COLO829 (cell line): ENCODE results near the gene RBBP8NL.

Experiments used
- DNase-seq: peaks from one replicate; pipeline ENCODE4 v3.0.0; 2012; ENCODE audit warnings: low spot score

RBBP8NL gene

DNA sequence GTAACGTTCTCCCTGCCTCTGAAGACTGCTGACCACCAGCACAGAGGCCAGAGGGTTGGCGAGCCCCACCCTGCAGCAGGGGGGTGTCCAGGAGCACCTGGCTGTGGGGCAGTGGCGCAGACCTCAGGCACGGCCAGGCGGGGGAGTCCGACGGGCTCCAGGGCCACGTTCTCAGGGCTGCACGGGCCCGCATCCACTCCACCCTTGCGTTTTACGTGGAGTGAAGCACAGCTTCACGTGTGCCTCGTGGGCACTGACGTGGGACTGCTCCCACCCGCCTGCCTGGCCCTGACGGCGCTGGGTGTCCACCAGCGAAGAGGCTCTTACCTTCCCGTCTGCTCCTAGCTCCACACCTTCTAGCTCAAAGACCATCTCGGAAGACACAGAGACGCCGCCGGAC is 33.5 kb downstream of the RBBP8NL start:
- DNase-seq, result no peak

DNA sequence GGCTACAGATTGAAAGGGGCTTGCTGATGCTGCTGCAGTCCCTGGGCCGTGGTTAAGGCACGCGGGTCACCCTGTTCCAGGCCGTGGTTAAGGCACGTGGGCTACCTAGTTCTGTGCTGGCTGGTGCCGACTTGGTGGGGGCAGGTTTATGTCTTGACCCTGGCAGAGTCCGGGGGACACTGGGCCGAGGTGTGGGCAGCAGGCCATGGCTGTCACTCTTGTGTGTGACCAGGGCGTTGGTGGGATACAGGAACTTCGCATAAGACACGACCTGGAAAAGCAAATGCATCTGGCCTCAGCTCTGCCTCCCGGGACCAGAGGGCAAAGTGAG is 34.0 kb downstream of the RBBP8NL start:
- DNase-seq, result no peak

DNA sequence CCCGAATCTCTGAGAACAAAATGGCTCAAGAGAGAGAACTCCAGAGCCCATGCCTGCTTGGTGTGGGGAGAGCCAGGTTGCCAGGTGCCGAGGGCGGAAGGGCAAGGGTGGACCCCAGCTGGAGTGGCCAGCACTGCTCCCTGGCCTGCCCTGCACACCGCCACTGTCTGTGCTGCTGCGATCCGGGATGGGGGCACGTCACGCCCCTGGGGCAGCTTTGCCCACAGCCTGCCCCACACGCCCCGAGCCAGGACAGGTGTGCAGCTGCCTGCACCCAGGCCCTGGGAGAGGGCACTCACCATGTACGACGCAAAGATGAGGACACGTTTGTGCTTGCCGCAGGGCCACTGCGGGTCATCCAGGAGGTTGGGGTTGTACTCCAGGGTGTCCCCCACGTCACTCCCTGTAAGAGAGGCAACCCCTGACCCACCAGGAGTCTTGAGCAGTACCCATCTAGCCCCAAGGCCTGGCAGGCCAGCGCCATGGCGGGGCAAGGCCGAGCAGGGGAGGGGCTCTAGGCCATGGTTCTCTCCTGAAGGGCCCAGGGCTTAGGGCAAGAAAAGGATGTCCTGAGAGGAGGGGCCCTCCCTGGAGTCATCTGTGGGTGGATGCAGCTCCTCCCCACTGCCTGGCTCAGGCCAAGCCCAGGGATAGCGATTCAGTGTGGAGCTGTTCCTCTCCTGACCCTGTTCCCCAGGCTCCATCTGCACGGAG is 34.6 kb downstream of the RBBP8NL start:
- no peak for DNase-seq

DNA sequence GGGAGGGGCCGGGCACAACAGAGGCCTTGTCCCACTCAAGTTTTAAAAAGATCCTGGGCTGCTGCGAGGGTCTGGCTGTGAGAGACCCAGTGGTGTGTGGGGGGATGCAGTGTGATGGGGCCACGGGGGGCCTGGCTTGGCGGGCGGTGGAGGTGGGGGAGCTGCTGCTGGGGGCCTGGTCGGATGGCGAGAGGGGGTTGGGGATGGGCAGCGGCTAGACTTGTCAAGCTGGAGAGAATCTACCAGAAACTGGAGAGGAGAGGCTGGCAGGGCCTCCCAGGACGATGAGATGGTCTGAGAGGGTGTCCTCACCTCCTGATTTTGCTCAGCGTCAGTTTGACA is 35.3 kb downstream of the RBBP8NL start:
- DNase-seq, result no peak

DNA sequence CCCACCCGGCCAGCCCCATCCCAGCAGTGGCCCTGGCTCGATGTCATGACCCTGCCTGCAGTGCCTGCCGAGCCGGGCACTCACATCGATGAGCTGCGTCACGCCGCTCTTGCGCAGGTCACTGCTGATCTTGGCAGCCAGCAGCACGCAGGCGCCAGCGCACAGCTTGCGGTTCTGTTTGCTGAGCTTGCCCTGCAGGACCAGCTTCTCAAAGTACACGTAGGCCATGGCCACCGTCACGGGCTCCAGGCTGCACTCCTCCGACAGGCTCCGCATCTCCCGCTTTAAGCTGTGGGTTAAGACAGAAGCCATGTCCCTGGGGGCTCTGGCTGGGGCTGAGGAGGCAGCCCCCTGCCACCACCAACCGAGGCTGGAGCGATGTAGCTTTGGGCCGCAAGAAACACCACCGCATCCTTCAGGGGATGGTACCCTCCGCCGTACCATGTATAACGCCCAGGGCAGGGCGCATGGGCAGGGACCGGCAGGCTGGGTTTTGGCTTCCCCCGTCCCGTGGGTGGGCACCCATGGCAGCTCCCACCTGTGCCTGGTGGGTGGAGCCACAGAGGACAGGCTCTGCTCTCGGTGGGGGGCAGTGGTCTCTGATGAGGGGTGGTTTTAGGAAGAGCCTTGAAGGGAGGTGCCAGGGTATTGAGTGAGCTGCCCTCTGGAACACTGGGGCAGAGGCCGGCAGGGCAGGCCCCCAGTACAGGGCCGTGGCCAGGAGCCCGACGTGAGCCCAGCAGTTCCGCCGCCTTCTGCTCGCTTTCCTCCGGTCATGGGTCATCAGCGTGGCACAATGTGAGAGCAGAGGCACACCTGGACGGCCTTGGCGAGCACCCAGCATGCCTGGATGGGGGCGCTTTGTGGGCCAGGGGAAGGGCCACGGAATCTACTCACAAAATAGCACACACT is 35.9 kb downstream of the RBBP8NL start:
- no peak for DNase-seq

DNA sequence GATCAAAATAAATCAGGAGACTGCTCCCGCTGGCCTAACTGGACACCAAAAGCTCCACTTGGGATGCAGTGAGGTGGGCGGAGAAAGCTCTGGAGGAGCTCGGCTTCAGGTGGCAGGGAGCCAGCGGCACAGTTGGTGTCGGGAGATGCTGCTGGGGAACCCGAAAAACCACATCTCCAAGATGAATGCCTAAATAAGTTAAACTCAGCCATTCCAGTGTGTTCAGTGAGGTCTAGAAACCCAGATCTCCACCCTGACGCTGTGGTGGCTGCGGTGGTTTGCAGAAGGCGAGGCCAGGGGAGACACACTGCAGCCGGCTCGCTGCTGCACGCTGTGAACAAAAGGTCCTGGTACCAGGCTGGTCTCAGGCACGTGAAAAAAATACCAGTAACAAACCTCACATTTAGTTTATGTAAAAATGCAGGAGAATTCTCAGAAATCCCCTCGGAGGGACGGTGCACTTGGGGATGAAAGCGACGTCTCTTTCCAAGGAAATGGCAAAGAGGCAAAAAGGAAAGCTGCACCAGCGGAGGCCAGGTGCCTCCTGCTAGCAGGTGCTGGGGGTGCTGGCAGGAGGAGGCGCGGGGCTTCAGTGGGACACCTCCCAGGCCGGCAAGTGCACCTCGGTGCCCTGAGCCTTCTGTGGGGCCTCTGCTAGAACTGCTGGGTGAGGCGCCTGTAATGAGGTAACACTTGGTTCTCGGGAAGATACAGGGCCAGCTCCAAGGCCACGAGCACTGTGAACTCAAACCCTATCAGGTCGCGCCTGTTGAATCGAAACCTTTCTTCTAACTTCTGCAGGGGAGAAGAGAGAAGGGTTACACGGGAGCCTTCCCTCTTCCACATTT is 36.8 kb downstream of the RBBP8NL start:
- no peak for DNase-seq

DNA sequence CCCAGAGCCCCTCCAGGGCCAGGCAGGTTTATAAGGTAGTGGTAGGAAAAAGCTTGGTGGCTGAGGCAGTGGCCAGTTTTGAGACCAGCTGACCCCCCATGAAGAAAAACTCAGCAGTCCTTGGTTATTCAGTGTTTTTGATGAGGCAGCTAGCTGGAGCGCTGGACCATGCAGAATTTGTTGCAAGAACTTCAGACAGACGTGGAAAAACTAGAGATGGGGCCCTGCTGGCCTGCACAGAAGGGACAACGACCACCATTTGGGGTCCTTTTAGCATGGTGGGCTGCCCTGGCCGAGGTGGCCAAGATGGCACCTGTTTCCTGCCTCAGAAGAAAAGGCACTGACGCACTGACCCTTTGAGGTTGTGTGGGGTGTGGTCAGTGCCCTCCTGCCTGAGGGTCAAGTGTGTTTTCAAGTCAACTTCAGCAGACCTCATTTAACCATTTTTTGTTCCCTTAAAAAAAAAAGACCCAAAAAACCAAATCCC is 37.7 kb downstream of the RBBP8NL start:
- DNase-seq, result no peak

DNA sequence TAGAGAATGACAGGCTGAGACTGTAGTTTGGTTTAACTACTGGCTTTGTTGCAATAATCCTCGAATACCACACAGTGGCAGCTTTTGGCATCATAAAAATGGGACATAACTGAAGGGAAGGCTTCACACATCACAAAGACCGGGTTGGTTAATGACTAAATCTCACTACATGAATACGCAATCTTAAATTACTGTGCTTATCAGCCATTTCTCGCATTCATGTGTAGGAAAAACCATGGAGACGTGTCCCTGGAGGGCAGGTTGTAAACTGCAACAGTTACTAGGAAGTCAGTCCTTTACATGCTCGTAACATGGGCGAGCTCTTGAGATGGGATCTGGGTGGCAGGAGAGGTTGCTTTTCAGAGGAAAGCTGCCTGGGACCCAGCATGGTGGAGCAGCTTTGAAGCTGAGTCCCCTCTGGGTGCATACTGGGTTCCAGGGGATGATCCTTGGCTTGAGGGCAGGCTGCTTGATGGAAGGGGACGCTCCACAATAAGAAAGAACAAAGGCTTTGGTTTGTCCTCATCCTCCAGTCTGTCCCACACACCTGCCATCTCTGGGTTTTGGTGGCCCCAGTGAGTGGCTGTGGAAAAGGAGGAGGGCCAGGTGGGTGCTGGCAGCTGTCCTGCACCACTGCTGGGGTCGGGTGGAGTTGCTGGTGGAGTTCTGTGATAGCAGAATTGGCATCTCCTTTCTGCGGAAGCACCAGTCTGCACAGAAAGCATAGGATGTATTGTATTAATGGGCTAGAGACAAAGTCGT is 38.3 kb downstream of the RBBP8NL start:
- DNase-seq, result no peak

DNA sequence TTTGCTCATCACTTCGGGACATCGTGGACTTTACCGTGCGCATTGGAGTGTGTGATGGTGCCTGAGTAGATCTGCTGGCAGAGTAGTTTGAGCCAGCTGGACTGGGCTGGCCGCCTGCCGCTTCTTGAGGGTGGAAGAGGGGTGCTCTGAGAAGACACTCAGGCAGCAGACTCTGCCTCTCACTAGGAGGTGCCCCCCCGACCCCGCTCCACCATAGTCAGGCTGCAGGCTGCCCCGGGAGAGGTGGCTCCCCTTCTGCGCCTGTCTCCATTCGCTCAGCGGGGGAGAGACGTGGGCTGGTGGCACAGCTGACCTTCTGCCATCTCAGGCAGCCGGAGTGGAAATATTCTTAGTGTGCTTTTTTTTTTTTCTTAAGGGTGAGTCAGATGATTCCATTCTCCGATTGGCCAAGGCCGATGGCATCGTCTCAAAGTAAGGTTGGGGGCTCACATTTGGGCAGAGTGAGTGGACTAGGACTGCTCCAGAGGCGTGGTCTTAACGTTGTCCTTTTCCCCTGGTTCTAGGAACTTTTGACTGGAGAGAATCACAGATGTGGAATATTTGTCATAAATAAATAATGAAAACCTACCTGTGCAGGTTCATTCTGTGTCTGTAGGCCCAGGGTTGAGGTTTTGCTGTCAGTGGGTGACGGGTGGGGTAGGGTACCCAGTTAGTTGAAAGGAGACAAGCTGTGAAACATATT is 39.3 kb downstream of the RBBP8NL start:
- DNase-seq, result no peak

DNA sequence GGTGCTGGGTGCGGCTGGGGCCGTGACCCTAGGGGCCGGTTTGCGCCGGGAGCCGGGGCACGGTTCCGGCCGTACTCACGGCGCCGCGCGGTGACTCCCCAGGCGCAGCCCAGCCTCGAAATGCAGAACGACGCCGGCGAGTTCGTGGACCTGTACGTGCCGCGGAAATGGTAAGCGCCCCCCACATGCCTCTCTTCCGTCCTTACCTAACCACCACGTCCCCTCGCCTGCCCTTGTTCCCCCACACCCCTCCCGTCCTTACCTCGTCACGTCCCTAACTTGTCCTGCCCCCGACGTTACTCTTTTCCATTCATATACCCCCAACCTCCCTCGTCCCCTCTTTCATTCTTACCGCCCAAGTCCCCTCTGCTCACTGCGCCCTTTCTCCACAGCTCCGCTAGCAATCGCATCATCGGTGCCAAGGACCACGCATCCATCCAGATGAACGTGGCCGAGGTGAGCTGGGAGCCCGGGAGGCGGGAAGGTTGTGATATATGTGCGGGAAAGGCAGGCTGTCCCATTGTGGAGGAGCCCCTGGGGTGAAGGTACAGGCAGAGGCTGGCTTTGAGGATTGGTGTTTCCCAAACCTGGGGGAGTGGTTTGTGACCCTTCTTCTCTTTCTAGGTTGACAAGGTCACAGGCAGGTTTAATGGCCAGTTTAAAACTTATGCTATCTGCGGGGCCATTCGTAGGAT is 40.0 kb downstream of the RBBP8NL start:
- no peak for DNase-seq

DNA sequence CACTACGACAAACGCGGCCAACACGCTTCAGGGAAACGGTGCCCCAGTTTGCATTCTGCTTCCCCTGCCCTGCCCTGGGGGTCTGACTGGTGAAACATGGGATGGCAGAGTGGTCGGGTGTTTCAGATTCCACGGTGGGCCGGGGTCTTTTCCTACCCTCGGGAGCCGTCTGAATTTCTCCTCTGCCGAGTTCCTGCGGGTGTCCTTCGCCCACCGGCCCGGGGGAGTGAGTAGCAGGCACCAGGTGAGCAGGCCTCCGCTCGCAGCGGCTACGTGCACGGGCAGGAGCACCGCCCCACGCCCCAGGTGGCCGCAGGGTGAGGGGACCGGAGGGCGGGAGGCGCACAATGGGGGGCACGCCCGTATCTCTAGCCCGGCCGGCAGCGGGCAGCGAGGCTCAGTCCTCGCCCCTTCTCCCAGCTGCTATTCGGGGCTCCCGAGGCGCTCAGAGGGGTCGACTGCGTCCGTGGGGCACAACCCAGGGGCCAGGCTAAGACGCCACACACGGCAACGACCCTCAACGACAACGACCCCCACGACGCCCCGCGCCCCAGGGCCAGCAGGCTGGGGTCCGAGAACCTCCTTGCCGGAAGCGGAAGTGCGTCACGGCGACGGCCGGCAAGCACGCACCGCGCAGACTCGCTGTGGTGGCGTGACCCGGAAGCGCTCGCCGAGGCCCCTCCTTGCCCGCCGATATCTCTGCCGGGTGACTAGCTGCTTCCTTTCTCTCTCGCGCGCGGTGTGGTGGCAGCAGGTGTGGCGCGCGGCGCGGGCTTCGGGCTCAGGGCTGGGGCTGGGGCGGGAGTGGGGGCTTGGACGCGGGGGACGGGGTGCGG is 40.7 kb downstream of the RBBP8NL start, which contains the start of gene RPS21:
Gene RPS21 (plus strand): TSS at position 721 of the 836 bp plus-strand sequence. CDS start 236 bp downstream, outside the sequence.
- DNase-seq, result peak; percentile 88

DNA sequence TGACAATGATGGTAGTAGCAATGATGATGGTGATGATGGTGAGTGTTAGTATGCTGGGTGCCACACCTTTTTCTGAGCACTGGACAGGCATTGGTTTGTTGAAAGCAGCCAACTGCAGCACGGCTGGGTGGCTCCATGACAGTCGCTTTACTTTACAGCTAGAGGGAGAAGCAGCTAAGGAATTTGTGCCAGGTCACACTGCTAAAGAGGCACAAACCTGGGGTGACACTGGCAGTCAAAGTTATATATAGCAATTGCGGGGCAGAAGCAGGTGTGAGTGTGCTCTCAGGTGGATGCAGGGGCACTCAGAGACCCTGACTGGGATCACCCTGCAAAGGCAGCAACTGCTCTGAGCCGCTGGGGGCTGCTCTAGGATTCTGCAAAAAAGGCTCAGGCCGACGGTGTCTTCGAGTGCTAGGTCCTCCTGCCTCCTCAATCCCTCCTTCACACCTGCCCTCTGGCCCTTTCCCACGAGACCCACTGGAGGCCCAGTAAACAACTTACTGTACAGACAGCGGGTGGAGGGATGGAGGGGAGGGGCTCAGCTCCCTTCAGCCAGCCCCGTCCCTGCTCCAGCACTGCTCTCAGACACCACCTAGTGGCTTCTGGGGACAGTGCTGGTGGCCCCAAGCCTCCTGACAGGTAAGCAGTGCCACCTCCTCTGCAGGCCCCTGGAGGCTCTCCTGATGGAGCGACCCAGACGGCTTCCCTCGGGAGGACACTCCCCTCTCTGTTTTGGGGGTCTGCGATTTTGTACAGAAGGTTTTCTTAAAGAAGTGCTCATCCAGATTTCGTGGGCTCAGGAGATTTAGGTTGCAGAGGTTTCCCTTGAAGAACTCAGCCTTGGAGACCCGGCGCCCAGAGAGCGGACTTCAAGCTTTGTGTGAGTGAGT is 44.8 kb downstream of the RBBP8NL start:
- DNase-seq, result peak; percentile 72

DNA sequence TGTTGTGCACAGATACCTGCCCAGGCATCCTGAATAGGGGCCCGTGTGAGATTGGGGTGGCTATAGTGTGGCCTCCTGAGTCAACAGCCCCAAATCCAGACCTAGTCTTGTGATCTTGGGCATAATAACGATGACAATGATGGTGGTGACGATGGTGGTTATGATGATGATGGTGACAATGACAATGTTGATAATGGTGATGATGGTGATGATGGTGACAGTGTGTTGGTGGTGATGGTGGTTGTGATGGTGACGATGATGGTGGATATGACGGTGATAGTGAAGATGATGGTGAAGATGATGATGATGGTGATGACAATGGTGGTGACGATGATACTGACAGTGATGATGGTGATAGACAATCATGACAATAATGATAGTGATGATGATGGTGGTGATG is 45.5 kb downstream of the RBBP8NL start:
- DNase-seq, result no peak

DNA sequence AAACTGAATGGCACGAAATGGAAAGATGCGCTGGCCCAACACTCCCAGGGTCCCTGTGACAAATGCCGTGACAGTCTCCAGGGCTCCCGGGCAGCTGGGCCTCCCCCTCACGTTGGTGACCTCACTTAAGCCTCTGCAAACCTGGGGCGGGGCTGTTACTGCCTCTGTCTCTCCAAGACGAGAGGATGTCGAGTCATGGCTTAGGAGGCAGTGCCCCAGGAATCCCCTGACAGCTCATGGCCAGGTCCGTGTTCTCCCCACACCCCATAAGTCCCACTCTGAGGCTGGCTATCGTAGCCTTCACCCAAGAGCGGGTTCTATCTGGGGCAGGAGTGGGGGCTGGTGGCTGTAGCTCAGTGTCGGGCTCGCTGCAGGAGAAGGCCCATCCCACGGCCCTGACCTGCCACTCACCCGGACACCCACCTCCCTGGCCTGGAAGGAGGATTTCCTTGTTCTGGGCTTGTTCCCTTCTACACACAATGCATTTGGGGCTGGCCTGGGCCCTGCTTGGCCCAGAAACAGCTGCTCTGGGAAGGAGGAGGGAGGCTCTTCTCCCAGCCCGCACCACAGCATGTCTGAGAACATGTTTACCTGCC is 46.0 kb downstream of the RBBP8NL start:
- DNase-seq, result no peak

DNA sequence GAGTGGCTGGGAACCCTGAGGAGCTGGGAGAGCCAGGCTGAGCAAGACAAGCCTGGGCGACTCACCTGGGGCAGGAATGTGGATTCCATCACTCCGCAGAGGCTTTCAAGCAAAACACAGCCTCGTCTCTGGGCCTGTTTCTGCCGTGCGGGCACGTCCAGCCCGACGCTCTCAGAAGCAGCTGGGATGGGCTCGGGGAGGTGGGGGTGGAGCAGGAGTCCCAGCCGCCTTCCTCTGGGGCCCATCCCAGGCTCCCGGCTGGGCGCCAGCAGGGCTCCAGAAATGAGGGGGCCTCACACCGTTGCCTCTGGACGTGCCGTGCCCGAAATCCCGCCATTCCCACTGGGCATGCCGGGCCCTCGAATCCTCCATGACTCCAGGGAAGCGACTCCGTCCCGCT is 49.1 kb downstream of the RBBP8NL start:
- no peak for DNase-seq

DNA sequence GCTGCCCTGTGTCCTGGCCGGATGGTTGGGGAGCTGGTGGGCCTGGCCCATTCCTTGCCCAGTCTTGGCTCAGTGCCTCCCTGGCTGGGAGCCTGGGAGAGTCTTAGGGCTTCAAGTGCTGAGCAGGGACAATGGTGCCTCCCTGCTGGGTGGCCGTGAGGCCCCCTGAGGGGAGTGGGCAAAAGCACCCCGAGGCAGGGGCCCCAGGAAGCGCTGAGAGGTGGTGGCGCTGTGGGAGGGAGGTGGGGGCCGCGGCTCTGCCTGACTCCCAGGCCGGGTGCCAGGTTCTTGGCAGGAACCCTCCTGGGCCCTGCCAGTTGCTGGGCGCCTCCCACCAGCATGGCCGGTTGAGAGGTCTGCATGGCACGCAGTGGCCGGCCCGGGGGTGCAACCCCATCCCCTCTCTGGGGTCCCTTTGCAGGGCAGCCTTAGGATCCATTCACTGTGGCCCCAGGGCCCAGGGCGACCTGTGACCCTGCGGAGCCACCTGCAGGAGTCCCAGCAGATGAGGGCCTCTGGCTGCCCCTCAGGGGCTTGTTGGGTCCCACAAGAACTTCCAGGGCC is 49.6 kb downstream of the RBBP8NL start:
- no peak for DNase-seq

DNA sequence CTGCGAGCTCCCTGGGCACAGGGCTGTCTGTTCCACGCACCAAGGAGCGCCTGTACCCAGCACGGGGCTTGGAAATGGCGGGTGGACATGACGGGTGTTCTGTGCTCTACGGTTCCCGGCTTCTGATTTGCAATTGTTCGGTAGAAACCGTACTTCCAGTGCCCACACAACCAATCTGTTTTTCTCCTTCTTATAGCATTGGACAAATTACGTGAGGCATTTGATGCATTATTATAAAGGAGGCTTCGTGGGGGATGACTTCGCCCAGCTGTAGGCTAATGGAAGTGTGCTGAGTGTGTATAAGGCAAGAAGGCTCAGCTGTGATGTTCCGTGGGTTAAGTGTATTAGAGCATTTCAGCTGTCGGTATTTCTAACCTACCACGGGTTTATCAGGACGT is 50.3 kb downstream of the RBBP8NL start:
- DNase-seq, result no peak
